ENCODE results near the gene CXCL1.

- TF ChIP-seq CTCF (IDR thresholded peaks at IDR 0.05) (no peak), POLR2A (IDR thresholded peaks at IDR 0.05) (no peak)
These were observed 15.9 kb upstream of the CXCL1 start, which contains the start of gene PF4V1 for GRCh38 chr4:73853246-73853704.

Measured in adrenal gland (tissue), 5 donors.